Forelimb muscle (tissue), 1 donor: ENCODE measurements around the gene PDGFRA. TPM values are rescaled to one million over a fixed set of nuclear protein-coding genes. Genes with fewer than 3 reads are reported as not detected.
"Not testable (repeated sequence)": the region's sequence is repeated elsewhere in the genome, so short reads cannot be mapped to it uniquely, and the experiment has no call there.

Source experiments
- DNase-seq: peaks from one replicate; pipeline ENCODE4 v3.0.0-alpha.2; 2013; ENCODE audit warnings: low read depth
- polyA plus RNA-seq: library from polyadenylated mRNA; unstranded; fragments of 120-200 nt; gene quantifications from one replicate; pipeline ENCODE4 v1.2.1, GENCODE V29; 2013; ENCODE audit not compliant: insufficient read length

The PDGFRA gene
- polyA plus RNA-seq, 1 donor = 62.7 TPM

GRCh38 chr4:54227256-54228055 lies 1.6 kb upstream of the PDGFRA start:
- DNase-seq = no peak

- no peak for DNase-seq
These were observed 1.0 kb upstream of the PDGFRA start for GRCh38 chr4:54228056-54228527.

- no peak for DNase-seq
These were observed 547 bp upstream of the PDGFRA start for GRCh38 chr4:54228546-54228945.

- no peak for DNase-seq
These were observed 764 bp downstream of the PDGFRA start for GRCh38 chr4:54229631-54230483.

GRCh38 chr4:54230484-54231418 lies 1.7 kb downstream of the PDGFRA start:
- no peak for DNase-seq

- no peak for DNase-seq
These were observed 2.3 kb downstream of the PDGFRA start for GRCh38 chr4:54231419-54231767.

- DNase-seq = no peak
These were observed 2.9 kb downstream of the PDGFRA start for GRCh38 chr4:54231768-54232688.

- no peak for DNase-seq
These were observed 4.2 kb downstream of the PDGFRA start for GRCh38 chr4:54233277-54233696.

- DNase-seq = no peak
These were observed 4.8 kb downstream of the PDGFRA start for GRCh38 chr4:54233697-54234496.

GRCh38 chr4:54234497-54235205 lies 5.6 kb downstream of the PDGFRA start:
- no peak for DNase-seq

- DNase-seq = not testable (repeated sequence)
These were observed 7.2 kb downstream of the PDGFRA start for GRCh38 chr4:54236316-54236715.

- no peak for DNase-seq
These were observed 8.7 kb downstream of the PDGFRA start for GRCh38 chr4:54237770-54238169.

- DNase-seq = no peak
These were observed 9.3 kb downstream of the PDGFRA start for GRCh38 chr4:54238389-54238788.

GRCh38 chr4:54241268-54241823 lies 12.3 kb downstream of the PDGFRA start:
- not testable (repeated sequence) for DNase-seq

GRCh38 chr4:54243541-54243940 lies 14.4 kb downstream of the PDGFRA start:
- DNase-seq = not testable (repeated sequence)

- not testable (repeated sequence) for DNase-seq
These were observed 23.2 kb downstream of the PDGFRA start for GRCh38 chr4:54252312-54252711.

- DNase-seq = no peak
These were observed 25.2 kb downstream of the PDGFRA start for GRCh38 chr4:54254116-54254914.

GRCh38 chr4:54254915-54255246 lies 25.8 kb downstream of the PDGFRA start:
- no peak for DNase-seq
